K562 (cell line): Measurements from ENCODE around the gene UBXN6. TPM values are rescaled to one million over a fixed set of nuclear protein-coding genes. Genes with fewer than 3 reads are reported as not detected.
A peak's percentile ranks its signal among the peaks of the same experiment; 100 is the strongest.

Experiments used
- ARID2 ChIP-seq: fragments of 450-650 bp; IDR thresholded peaks from 2 replicates; pipeline ENCODE4 v1.6.1; 2017; ENCODE audit warnings: antibody characterized with exemption, mild to moderate bottlenecking
- CBFB ChIP-seq: sonication (generic); formaldehyde crosslinking; IDR thresholded peaks from 2 replicates; pipeline ENCODE4 v1.4.0; 2020; ENCODE audit warnings: mild to moderate bottlenecking, missing genetic modification reagents
- E2F4 ChIP-seq: sonication (generic); formaldehyde crosslinking; IDR thresholded peaks from 2 replicates; pipeline ENCODE4 v1.8.0; 2022; ENCODE audit warnings: mild to moderate bottlenecking, low read depth, missing genetic modification reagents
- EGR1 ChIP-seq: fragments of 450-650 bp; conservative IDR thresholded peaks from 2 replicates; pipeline ENCODE4 v1.6.1; 2017; ENCODE audit warnings: mild to moderate bottlenecking
- ELF1 ChIP-seq: fragments of 200-800 bp; sonication (Bioruptor generic); IDR thresholded peaks from 2 replicates; pipeline ENCODE4 v1.6.1; 2016; ENCODE audit warnings: missing genetic modification characterization, missing compliant biosample characterization
- MNT ChIP-seq, 2 experiments: fragments of 450-650 bp; conservative IDR thresholded peaks; 2 replicates each; pipeline ENCODE4 v1.6.1; 2017; ENCODE audit warnings: mild to moderate bottlenecking in 2 of 2, moderate library complexity in 2 of 2
- PHF8 ChIP-seq: fragments of 200-600 bp; sonication (generic); IDR thresholded peaks from 2 replicates; pipeline ENCODE4 v1.6.1; 2012; ENCODE audit warnings: mixed run types, mild to moderate bottlenecking, inconsistent platforms, low read length, moderate library complexity, borderline replicate concordance
- SMARCE1 ChIP-seq: fragments of 450-650 bp; IDR thresholded peaks from 2 replicates; pipeline ENCODE4 v1.7.1; 2016; ENCODE audit warnings: mild to moderate bottlenecking
- SRF ChIP-seq, 2 experiments: fragments of 250-450, 450-650 bp in 1 of 2; sonication (Bioruptor Pico) in 1 of 2; sonication (generic) in 1 of 2; formaldehyde crosslinking; IDR thresholded peaks; 2 replicates each; pipeline versions ENCODE4 v1.5.0 to v1.5.1; 2020 to 2022; ENCODE audit warnings: mild to moderate bottlenecking in 1 of 2, missing genetic modification reagents in 1 of 2
- U2AF1 ChIP-seq: fragments of 200-400 bp; formaldehyde crosslinking; optimal IDR thresholded peaks from 2 replicates; pipeline ENCODE3; 2017; ENCODE audit warnings: mild to moderate bottlenecking, low read depth, low read length, moderate library complexity
- ZBTB40 ChIP-seq, 2 experiments: fragments of 450-650 bp in 1 of 2; sonication (generic) in 1 of 2; formaldehyde crosslinking in 1 of 2; IDR thresholded peaks; 2 replicates each; pipeline versions ENCODE4 v1.7.1 to v1.9.0; 2016 to 2022; ENCODE audit warnings: inconsistent platforms in 1 of 2, mild to moderate bottlenecking in 1 of 2, missing genetic modification reagents in 1 of 2
- ZNF740 ChIP-seq, 3 experiments: fragments of 200-800 bp in 1 of 3; sonication (Bioruptor generic) in 1 of 3; sonication (generic) in 1 of 3; formaldehyde crosslinking in 1 of 3; IDR thresholded peaks; 2 replicates each; pipeline versions ENCODE4 v1.6.1 to v1.8.0; 2016 to 2022; ENCODE audit warnings: mild to moderate bottlenecking in 2 of 3, missing compliant biosample characterization in 2 of 3, missing genetic modification characterization in 2 of 3, missing genetic modification reagents in 1 of 3
- polyA plus RNA-seq, 8 experiments: library from polyadenylated mRNA; depleted of rRNA in 4 of 8; stranded (reverse) in 5 of 8; unstranded in 3 of 8; fragments of >200 nt; fragmentation: Nextera tagmentation in 2 of 8; fragmentation: Illumina TruSeq in 1 of 8; extraction: Ambion mirVana in 2 of 8; extraction: Trizol in 1 of 8; gene quantifications; 2 replicates each; pipeline versions ENCODE4 v1.2.1 to v1.2.3, GENCODE V29; 2011 to 2014; ENCODE audit warnings: inconsistent platforms in 1 of 8, missing spikeins in 1 of 8
- total RNA-seq, 7 experiments: library from RNA; depleted of rRNA in 6 of 7; stranded (reverse); fragments of >200 nt in 6 of 7; fragmentation: Illumina TruSeq in 2 of 7; extraction: Trizol in 2 of 7; gene quantifications; 2 replicates each; pipeline versions ENCODE4 v1.2.1 to v1.2.3, GENCODE V29; 2011 to 2021; ENCODE audit warnings: low replicate concordance in 1 of 7

UBXN6 gene
- total and polyA plus RNA-seq, 9 of the 15 experiments (the other 6 are each of a cell fraction or from before 2014, with no cell fraction given), result 0.48 to 90.2 (median 29.5) TPM

- TF ChIP-seq SMARCE1, result no peak
- TF ChIP-seq MNT (conservative IDR thresholded peaks at IDR 0.05), result no peak
- peak; percentile 86 for TF ChIP-seq ZNF740 (CRISPR knock-in tag; IDR thresholded peaks at IDR 0.05)
- TF ChIP-seq ZNF740 (tag; IDR thresholded peaks at IDR 0.05), result peak in 1 of 2 experiments; percentile 82; a peak in 2 of 4 replicates
- TF ChIP-seq CBFB (CRISPR knock-in tag), result no peak
- 0 out of 2 replicates have a peak, but pooled peaks have one; percentile 28 for TF ChIP-seq ZBTB40 (IDR thresholded peaks at IDR 0.05)
- no peak for TF ChIP-seq ZBTB40 (CRISPR knock-in tag; IDR thresholded peaks at IDR 0.05)
- TF ChIP-seq PHF8, result peak; percentile 54; the same call in 1 of the 2 replicates
- peak; percentile 80; the same call in 1 of the 2 replicates for TF ChIP-seq EGR1
- no peak for TF ChIP-seq ELF1 (tag)
- no peak for TF ChIP-seq ARID2
- no peak for TF ChIP-seq U2AF1
- no peak for TF ChIP-seq SRF (CRISPR knock-in tag; IDR thresholded peaks at IDR 0.05)
- no peak for TF ChIP-seq E2F4
These were observed 14.8 kb upstream of the UBXN6 start, which contains the start of gene HDGFL2 (continued) for GRCh38 chr19:4472174-4472974.
